Measurements from ENCODE around the gene IKZF1. TPM values are rescaled to one million over a fixed set of nuclear protein-coding genes. Genes with fewer than 3 reads are reported as not detected.

The IKZF1 gene
- polyA plus RNA-seq, 2 of the 4 experiments (the other 2 are of a cell fraction), result not detected

DNA sequence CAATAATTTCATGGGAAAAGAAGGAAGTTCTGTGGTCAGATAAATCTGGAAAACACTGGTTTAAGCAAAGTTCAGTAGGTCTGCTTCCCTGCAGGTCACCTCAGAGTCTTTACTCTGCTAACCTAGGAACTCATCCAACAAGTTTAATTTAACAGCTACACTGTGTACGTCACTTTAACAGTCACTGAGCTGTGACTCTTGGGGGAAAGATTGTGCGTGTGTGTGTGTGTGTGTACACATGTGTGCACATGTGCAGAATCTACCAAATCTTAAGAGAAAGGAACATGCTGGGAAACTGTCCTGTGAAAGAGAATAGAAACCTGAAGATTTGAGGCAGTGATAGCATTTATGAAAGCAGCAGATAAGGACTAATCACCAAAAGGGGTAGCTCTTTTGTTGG is 62.6 kb downstream of the IKZF1 start:
- ATAC-seq (no peak), DNase-seq (ENCODE audit: low read depth in 1 of 2, low spot score in 1 of 2) (no peak), FAIRE-seq (no peak)
- TF ChIP-seq GATA3 (IDR thresholded peaks at IDR 0.05; ENCODE audit: borderline replicate concordance), result no peak
- H3K4me2 ChIP-seq, result no peak overlapping the region
- H3K9me3 ChIP-seq, result peaks cover 12% of the 10 kb centered on the region
- H3K27ac ChIP-seq, result no peak overlapping the region
- H3K4me1 ChIP-seq, result no peaks in the 10 kb centered on the region
- 0% methylated on average over 2 of the region's 2 CpGs for WGBS (ENCODE audit: missing lambda C conversion rate)
- CTCF ChIA-PET, result interaction anchor here (0.9 to 1.3 kb wide), 2 partner anchors 51 to 106 kb away, joined by 3 read pairs; no protein-coding TSS in a partner anchor
- no peak overlapping the region for H3K4me3 ChIP-seq
- POLR2A ChIA-PET, result no interaction called here

DNA sequence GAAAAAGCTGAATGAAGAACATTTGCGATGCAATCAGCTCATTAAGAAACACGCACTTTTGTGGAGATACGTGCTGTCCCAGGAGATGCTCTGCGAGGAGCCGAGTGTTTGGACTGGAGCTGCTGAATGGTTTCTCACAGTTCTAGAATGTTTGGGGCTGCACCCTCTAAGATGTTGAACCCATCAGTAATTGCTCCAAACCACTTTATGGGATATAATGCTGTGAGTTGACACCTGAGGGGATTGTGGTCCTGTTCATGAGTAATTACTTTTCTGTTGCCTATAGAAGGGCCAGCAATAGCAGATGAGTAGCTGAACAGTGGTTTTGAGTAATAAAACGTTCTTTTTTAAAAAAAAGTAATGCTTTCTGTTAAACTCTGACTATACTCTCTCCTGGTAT is 63.1 kb downstream of the IKZF1 start:
- H3K4me2 ChIP-seq, result no peak overlapping the region
- H3K9me3 ChIP-seq, result peaks cover 12% of the 10 kb centered on the region
- TF ChIP-seq RCOR1 (IDR thresholded peaks at IDR 0.05; ENCODE audit: low read depth, low read length) (no peak), CBX8 (IDR thresholded peaks at IDR 0.05) (no peak), SREBF2 (IDR thresholded peaks at IDR 0.05) (no peak), SMC3 (IDR thresholded peaks at IDR 0.05) (no peak), CEBPB (IDR thresholded peaks at IDR 0.05) (no peak), KDM5A (IDR thresholded peaks at IDR 0.05) (no peak), NPAS2 (CRISPR knock-in tag; IDR thresholded peaks at IDR 0.05; ENCODE audit: borderline replicate concordance) (no peak), BHLHE40 (IDR thresholded peaks at IDR 0.05; ENCODE audit: low read depth, low read length) (no peak), RAD21 (conservative IDR thresholded peaks at IDR 0.05 in 1 of 2, IDR thresholded peaks at IDR 0.05 in 1 of 2) (no peak), ZC3H11A (IDR thresholded peaks at IDR 0.05) (no peak), CHD2 (IDR thresholded peaks at IDR 0.05; ENCODE audit: low read length, partially characterized antibody) (no peak), FOXS1 (CRISPR knock-in tag; IDR thresholded peaks at IDR 0.05) (no peak), ESRRA (IDR thresholded peaks at IDR 0.05; ENCODE audit: borderline replicate concordance, low read length) (no peak), POLR2A (IDR thresholded peaks at IDR 0.05; ENCODE audit: low read length) (no peak), ZNF302 (CRISPR knock-in tag; IDR thresholded peaks at IDR 0.05) (no peak), ZSCAN20 (CRISPR knock-in tag; IDR thresholded peaks at IDR 0.05) (no peak)
- TF ChIP-seq, protein P1, sequence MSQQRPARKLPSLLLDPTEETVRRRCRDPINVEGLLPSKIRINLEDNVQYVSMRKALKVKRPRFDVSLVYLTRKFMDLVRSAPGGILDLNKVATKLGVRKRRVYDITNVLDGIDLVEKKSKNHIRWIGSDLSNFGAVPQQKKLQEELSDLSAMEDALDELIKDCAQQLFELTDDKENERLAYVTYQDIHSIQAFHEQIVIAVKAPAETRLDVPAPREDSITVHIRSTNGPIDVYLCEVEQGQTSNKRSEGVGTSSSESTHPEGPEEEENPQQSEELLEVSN (IDR thresholded peaks at IDR 0.05; ENCODE audit: borderline replicate concordance, low read depth), result no peak
- TF ChIP-seq, protein P2, sequence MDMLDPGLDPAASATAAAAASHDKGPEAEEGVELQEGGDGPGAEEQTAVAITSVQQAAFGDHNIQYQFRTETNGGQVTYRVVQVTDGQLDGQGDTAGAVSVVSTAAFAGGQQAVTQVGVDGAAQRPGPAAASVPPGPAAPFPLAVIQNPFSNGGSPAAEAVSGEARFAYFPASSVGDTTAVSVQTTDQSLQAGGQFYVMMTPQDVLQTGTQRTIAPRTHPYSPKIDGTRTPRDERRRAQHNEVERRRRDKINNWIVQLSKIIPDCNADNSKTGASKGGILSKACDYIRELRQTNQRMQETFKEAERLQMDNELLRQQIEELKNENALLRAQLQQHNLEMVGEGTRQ (IDR thresholded peaks at IDR 0.05), result no peak
- TF ChIP-seq, protein P3, sequence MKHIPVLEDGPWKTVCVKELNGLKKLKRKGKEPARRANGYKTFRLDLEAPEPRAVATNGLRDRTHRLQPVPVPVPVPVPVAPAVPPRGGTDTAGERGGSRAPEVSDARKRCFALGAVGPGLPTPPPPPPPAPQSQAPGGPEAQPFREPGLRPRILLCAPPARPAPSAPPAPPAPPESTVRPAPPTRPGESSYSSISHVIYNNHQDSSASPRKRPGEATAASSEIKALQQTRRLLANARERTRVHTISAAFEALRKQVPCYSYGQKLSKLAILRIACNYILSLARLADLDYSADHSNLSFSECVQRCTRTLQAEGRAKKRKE (CRISPR knock-in tag; IDR thresholded peaks at IDR 0.05; ENCODE audit: low read depth), result no peak
- TF ChIP-seq, protein P4, sequence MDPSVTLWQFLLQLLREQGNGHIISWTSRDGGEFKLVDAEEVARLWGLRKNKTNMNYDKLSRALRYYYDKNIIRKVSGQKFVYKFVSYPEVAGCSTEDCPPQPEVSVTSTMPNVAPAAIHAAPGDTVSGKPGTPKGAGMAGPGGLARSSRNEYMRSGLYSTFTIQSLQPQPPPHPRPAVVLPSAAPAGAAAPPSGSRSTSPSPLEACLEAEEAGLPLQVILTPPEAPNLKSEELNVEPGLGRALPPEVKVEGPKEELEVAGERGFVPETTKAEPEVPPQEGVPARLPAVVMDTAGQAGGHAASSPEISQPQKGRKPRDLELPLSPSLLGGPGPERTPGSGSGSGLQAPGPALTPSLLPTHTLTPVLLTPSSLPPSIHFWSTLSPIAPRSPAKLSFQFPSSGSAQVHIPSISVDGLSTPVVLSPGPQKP (IDR thresholded peaks at IDR 0.05; ENCODE audit: low read depth, low read length), result no peak
- no peak for FAIRE-seq
- H3K4me3 ChIP-seq, result no peak overlapping the region
- 59% methylated on average over 6 of the region's 6 CpGs for WGBS (ENCODE audit: missing lambda C conversion rate)
- ChIA-PET CTCF (no interaction called here), POLR2A (interaction anchor here (0.5 kb wide), 1 partner anchor 103 kb away, joined by 3 read pairs; no protein-coding TSS in a partner anchor)
- no peak overlapping the region for H3K27ac ChIP-seq
- no peaks in the 10 kb centered on the region for H3K4me1 ChIP-seq
- no peak for DNase-seq (ENCODE audit: low read depth in 1 of 2, low spot score in 1 of 2)
- ATAC-seq, result no peak

DNA sequence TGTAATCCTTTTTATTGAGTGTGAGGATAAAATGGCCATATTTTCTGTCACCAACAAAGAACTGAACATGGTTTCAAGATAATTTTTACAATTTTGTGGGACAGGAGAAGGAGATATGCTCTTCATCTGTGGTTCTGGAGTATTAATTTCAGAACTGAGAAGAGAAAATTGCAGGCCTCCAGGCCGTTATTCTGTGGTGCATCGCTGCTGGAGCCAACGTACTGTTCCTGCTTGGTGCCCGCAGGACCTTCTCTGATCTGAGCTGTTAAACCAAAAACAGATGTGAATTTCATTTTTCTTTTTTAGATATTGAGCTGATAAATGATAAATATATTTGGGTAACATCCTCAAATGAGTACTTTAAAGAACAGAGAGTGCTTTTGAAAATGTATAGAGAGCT is 63.9 kb downstream of the IKZF1 start:
- CTCF ChIA-PET, result interaction anchor here (0.9 to 1.1 kb wide), 2 partner anchors 22 to 29 kb away, joined by 3 read pairs; no protein-coding TSS in a partner anchor

More for the DNA sequence above, 63.9 kb downstream of the IKZF1 start:
- FAIRE-seq (no peak), DNase-seq (ENCODE audit: low read depth in 1 of 2, low spot score in 1 of 2) (no peak), ATAC-seq (no peak)
- no peak overlapping the region for H3K4me2 ChIP-seq
- WGBS (ENCODE audit: missing lambda C conversion rate), result 7% methylated on average over 4 of the region's 4 CpGs
- no peaks in the 10 kb centered on the region for H3K4me1 ChIP-seq
- peaks cover 12% of the 10 kb centered on the region for H3K9me3 ChIP-seq
- H3K27ac ChIP-seq, result no peak overlapping the region
- POLR2A ChIA-PET, result no interaction called here
- H3K4me3 ChIP-seq, result no peak overlapping the region
- TF ChIP-seq MAFK (IDR thresholded peaks at IDR 0.05; ENCODE audit: partially characterized antibody) (no peak), HOXB13 (CRISPR knock-in tag; IDR thresholded peaks at IDR 0.05; ENCODE audit: low read depth) (no peak), RNF2 (IDR thresholded peaks at IDR 0.05; ENCODE audit: borderline replicate concordance, low read depth) (no peak)
- TF ChIP-seq, protein P5, sequence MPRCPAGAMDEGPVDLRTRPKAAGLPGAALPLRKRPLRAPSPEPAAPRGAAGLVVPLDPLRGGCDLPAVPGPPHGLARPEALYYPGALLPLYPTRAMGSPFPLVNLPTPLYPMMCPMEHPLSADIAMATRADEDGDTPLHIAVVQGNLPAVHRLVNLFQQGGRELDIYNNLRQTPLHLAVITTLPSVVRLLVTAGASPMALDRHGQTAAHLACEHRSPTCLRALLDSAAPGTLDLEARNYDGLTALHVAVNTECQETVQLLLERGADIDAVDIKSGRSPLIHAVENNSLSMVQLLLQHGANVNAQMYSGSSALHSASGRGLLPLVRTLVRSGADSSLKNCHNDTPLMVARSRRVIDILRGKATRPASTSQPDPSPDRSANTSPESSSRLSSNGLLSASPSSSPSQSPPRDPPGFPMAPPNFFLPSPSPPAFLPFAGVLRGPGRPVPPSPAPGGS (IDR thresholded peaks at IDR 0.05), result no peak
- TF ChIP-seq, protein P6, sequence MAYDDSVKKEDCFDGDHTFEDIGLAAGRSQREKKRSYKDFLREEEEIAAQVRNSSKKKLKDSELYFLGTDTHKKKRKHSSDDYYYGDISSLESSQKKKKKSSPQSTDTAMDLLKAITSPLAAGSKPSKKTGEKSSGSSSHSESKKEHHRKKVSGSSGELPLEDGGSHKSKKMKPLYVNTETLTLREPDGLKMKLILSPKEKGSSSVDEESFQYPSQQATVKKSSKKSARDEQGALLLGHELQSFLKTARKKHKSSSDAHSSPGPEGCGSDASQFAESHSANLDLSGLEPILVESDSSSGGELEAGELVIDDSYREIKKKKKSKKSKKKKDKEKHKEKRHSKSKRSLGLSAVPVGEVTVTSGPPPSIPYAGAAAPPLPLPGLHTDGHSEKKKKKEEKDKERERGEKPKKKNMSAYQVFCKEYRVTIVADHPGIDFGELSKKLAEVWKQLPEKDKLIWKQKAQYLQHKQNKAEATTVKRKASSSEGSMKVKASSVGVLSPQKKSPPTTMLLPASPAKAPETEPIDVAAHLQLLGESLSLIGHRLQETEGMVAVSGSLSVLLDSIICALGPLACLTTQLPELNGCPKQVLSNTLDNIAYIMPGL (CRISPR knock-in tag; IDR thresholded peaks at IDR 0.05; ENCODE audit: borderline replicate concordance), result no peak
